Caco-2 (cell line): Measurements from ENCODE around the gene CAP2. TPM values are rescaled to one million over a fixed set of nuclear protein-coding genes. Genes with fewer than 3 reads are reported as not detected.

Source experiments
- BruUV-seq: library from RNA; stranded (reverse); fragments of 400-500 nt; replicated peaks from 2 replicates; lab custom pipeline; 2021; lab: Mats Ljungman, UMichigan
- CTCF ChIA-PET: fragments of 300-600 bp; sonication (Branson Sonifier 250); formaldehyde crosslinking; loops from one replicate; lab custom pipeline; 2022; ENCODE audit warnings: antibody characterized with exemption; lab: Charles Lee
- POLR2A ChIA-PET: fragments of 300-600 bp; sonication (Branson Sonifier 250); formaldehyde crosslinking; loops from one replicate; lab custom pipeline; 2022; ENCODE audit warnings: antibody characterized with exemption; lab: Charles Lee
- DNase-seq, 2 experiments: peaks; one replicate each; pipeline versions ENCODE4 v3.0.0 to v3.0.0-alpha.2; 2020 to 2022
- H3K27me3 ChIP-seq: replicated peaks from 2 replicates; pipeline ENCODE4 v1.6.0; 2011; ENCODE audit warnings: low read length; ENCODE audit not compliant: control insufficient read depth, insufficient read depth
- H3K36me3 ChIP-seq: 2 replicates; pipeline ENCODE4 v1.5.1; 2011; ENCODE audit warnings: low read length; ENCODE audit not compliant: control insufficient read depth, insufficient read depth
- H3K4me1 ChIP-seq: fragments of 250-450 bp; sonication (Bioruptor Pico); 2 replicates; pipeline ENCODE4 v1.5.1; 2020; ENCODE audit warnings: mild to moderate bottlenecking
- H3K4me3 ChIP-seq: 2 replicates; pipeline ENCODE4 v1.5.1; 2011; ENCODE audit warnings: low read depth, mild to moderate bottlenecking, control low read depth, low read length
- H3K9me3 ChIP-seq: fragments of 250-450 bp; sonication (Bioruptor Pico); 2 replicates; pipeline ENCODE4 v1.5.1; 2020; ENCODE audit warnings: mild to moderate bottlenecking, moderate library complexity
- H3K27ac Mint-ChIP-seq: one replicate; pipeline ENCODE4 v1.8.0; 2022; ENCODE audit warnings: mixed read lengths; ENCODE audit not compliant: unreplicated experiment
- H3K27me3 Mint-ChIP-seq: one replicate; pipeline ENCODE4 v1.8.0; 2022; ENCODE audit warnings: mixed read lengths; ENCODE audit not compliant: insufficient read depth, unreplicated experiment
- H3K36me3 Mint-ChIP-seq: one replicate; pipeline ENCODE4 v1.8.0; 2022; ENCODE audit warnings: mild to moderate bottlenecking, mixed read lengths; ENCODE audit not compliant: insufficient read depth, unreplicated experiment
- H3K4me1 Mint-ChIP-seq: one replicate; pipeline ENCODE4 v1.8.0; 2022; ENCODE audit warnings: low read depth, mixed read lengths; ENCODE audit not compliant: unreplicated experiment
- H3K4me3 Mint-ChIP-seq: one replicate; pipeline ENCODE4 v1.8.0; 2022; ENCODE audit warnings: mild to moderate bottlenecking, moderate library complexity, mixed read lengths; ENCODE audit not compliant: unreplicated experiment
- H3K9me3 Mint-ChIP-seq: one replicate; pipeline ENCODE4 v1.8.0; 2022; ENCODE audit warnings: mixed read lengths; ENCODE audit not compliant: unreplicated experiment
- CTCF ChIP-seq, 2 experiments: fragments of 200-600 bp in 1 of 2; IDR thresholded peaks; 1 replicate in 1 of 2; 2 replicates in 1 of 2; pipeline versions ENCODE4 v1.5.1 to v1.8.0; 2011 to 2022; ENCODE audit warnings: antibody characterized with exemption in 1 of 2, control low read depth in 1 of 2, inconsistent platforms in 1 of 2, low read depth in 1 of 2, low read length in 1 of 2, mild to moderate bottlenecking in 1 of 2, moderate library complexity in 1 of 2; ENCODE audit not compliant: insufficient read depth in 1 of 2, severe bottlenecking in 1 of 2, unreplicated experiment in 1 of 2
- intact Hi-C: fragments of 100-400 bp; cut with micrococcal nuclease; formaldehyde crosslinking; loops from one replicate; pipeline ENCODE4 v1.10.0; 2022; ENCODE audit not compliant: unreplicated experiment
- total RNA-seq: library from RNA; stranded (reverse); gene quantifications from 2 replicates; pipeline ENCODE4 v1.2.3, GENCODE V29; 2022

Gene CAP2
- total RNA-seq, 1 experiment from 2014 or later, result 8.9 TPM

- Histone ChIP-seq H3K27me3 (no peaks in the 10 kb centered on the region), H3K9me3 (no peaks in the 10 kb centered on the region), H3K4me1 (no peaks in the 10 kb centered on the region), H3K36me3 (no peaks in the 10 kb centered on the region), H3K4me3 (no peak overlapping the region)
- Mint-ChIP-seq H3K27me3 (no peaks in the 10 kb centered on the region), H3K27ac (no peak overlapping the region), H3K36me3 (no peaks in the 10 kb centered on the region), H3K9me3 (no peaks in the 10 kb centered on the region), H3K4me3 (no peak overlapping the region), H3K4me1 (no peaks in the 10 kb centered on the region)
- TF ChIP-seq CTCF (IDR thresholded peaks at IDR 0.05; ENCODE audit: insufficient read depth in 1 of 2, low read depth in 1 of 2, low read length in 1 of 2, severe bottlenecking in 1 of 2, unreplicated experiment in 1 of 2), result no peak
- ChIA-PET POLR2A (no interaction called here), CTCF (no interaction called here)
- no peak for DNase-seq
- intact Hi-C loops, result no loop called here
- BruUV-seq, result no TSS peak
Measured at GRCh38 chr6:17527076-17527475, 133.7 kb downstream of the CAP2 start.

- intact Hi-C loops, result no loop called here
- no peak for TF ChIP-seq CTCF (IDR thresholded peaks at IDR 0.05; ENCODE audit: insufficient read depth in 1 of 2, low read depth in 1 of 2, low read length in 1 of 2, severe bottlenecking in 1 of 2, unreplicated experiment in 1 of 2)
- H3K4me3 Mint-ChIP-seq, result no peak overlapping the region
- ChIA-PET CTCF (no interaction called here), POLR2A (no interaction called here)
- no peaks in the 10 kb centered on the region for H3K9me3 Mint-ChIP-seq
- Histone ChIP-seq H3K36me3 (no peaks in the 10 kb centered on the region), H3K4me1 (no peaks in the 10 kb centered on the region), H3K4me3 (no peak overlapping the region), H3K27me3 (no peaks in the 10 kb centered on the region), H3K9me3 (no peaks in the 10 kb centered on the region)
- no peaks in the 10 kb centered on the region for H3K4me1 Mint-ChIP-seq
- no peaks in the 10 kb centered on the region for H3K27me3 Mint-ChIP-seq
- H3K27ac Mint-ChIP-seq, result no peak overlapping the region
- no peaks in the 10 kb centered on the region for H3K36me3 Mint-ChIP-seq
- DNase-seq, result no peak
- no TSS peak for BruUV-seq
Measured at GRCh38 chr6:17530321-17530835, 137.0 kb downstream of the CAP2 start.

GRCh38 chr6:17536586-17536985 lies 143.2 kb downstream of the CAP2 start:
- BruUV-seq, result no TSS peak
- no peaks in the 10 kb centered on the region for H3K4me1 ChIP-seq
- no peaks in the 10 kb centered on the region for H3K9me3 Mint-ChIP-seq

More at GRCh38 chr6:17536586-17536985, 143.2 kb downstream of the CAP2 start:
- H3K9me3 ChIP-seq, result no peaks in the 10 kb centered on the region
- CTCF ChIA-PET, result no interaction called here
- Mint-ChIP-seq H3K4me3 (no peak overlapping the region), H3K4me1 (no peaks in the 10 kb centered on the region), H3K27ac (no peak overlapping the region), H3K36me3 (no peaks in the 10 kb centered on the region), H3K27me3 (no peaks in the 10 kb centered on the region)
- no peaks in the 10 kb centered on the region for H3K27me3 ChIP-seq
- no peak overlapping the region for H3K4me3 ChIP-seq
- DNase-seq, result no peak
- POLR2A ChIA-PET, result no interaction called here
- TF ChIP-seq CTCF (IDR thresholded peaks at IDR 0.05; ENCODE audit: insufficient read depth in 1 of 2, low read depth in 1 of 2, low read length in 1 of 2, severe bottlenecking in 1 of 2, unreplicated experiment in 1 of 2), result no peak
- H3K36me3 ChIP-seq, result no peaks in the 10 kb centered on the region
- intact Hi-C loops, result no loop called here
